K562 (cell line): ENCODE measurements around the gene CLDN14.

Experiments used
- CHCHD3 ChIP-seq: fragments of 250-450 bp; sonication (Bioruptor Pico); IDR thresholded peaks from 2 replicates; pipeline ENCODE4 v2.1.2; 2022; ENCODE audit warnings: mild to moderate bottlenecking
- JUNB ChIP-seq: fragments of 450-650 bp; formaldehyde crosslinking; conservative IDR thresholded peaks from 2 replicates; pipeline ENCODE4 v1.4.0; 2020; ENCODE audit warnings: mild to moderate bottlenecking
- KAT7 ChIP-seq: sonication (generic); formaldehyde crosslinking; IDR thresholded peaks from 2 replicates; pipeline ENCODE4 v1.8.0; 2022; ENCODE audit warnings: missing genetic modification reagents, mild to moderate bottlenecking, borderline replicate concordance
- NFE2L1 ChIP-seq: fragments of 450-650 bp; IDR thresholded peaks from 2 replicates; pipeline ENCODE4 v1.6.1; 2016; ENCODE audit warnings: missing genetic modification characterization, low read depth, mild to moderate bottlenecking, missing compliant biosample characterization, moderate library complexity, borderline replicate concordance
- ZBTB17 ChIP-seq: fragments of 450-650 bp; formaldehyde crosslinking; IDR thresholded peaks from 2 replicates; pipeline ENCODE4 v1.4.0; 2020; ENCODE audit warnings: mild to moderate bottlenecking
- TF ChIP-seq, protein P1 (sequence below): fragments of 450-650 bp; formaldehyde crosslinking; conservative IDR thresholded peaks from 2 replicates; pipeline ENCODE4 v1.4.0; 2022; ENCODE audit warnings: mild to moderate bottlenecking, missing genetic modification characterization
- TF ChIP-seq, protein P2 (sequence below), 3 experiments: IDR thresholded peaks in 2 of 3; conservative IDR thresholded peaks in 1 of 3; 2 replicates each; pipeline ENCODE4 v1.5.1; 2011 to 2012; ENCODE audit warnings: low read length in 3 of 3, mild to moderate bottlenecking in 3 of 3, control low read depth in 2 of 3, improper control_type of control experiment in 1 of 3, inconsistent platforms in 1 of 3, low read depth in 1 of 3, mixed read lengths in 1 of 3, moderate library complexity in 1 of 3; ENCODE audit not compliant: insufficient read depth in 2 of 3
- TF ChIP-seq, protein P3 (sequence below), 3 experiments: fragments of 200-800 bp in 1 of 3; fragments of 250-450 bp in 1 of 3; fragments of 450-650 bp in 1 of 3; sonication (Bioruptor Pico) in 1 of 3; sonication (Bioruptor generic) in 1 of 3; formaldehyde crosslinking in 1 of 3; IDR thresholded peaks; 2 replicates each; pipeline versions ENCODE4 v1.6.1 to v1.8.0; 2016 to 2022; ENCODE audit warnings: mild to moderate bottlenecking in 2 of 3, missing genetic modification characterization in 2 of 3, missing compliant biosample characterization in 1 of 3, moderate library complexity in 1 of 3
- TF ChIP-seq, protein P4 (sequence below), 2 experiments: fragments of 450-650 bp; IDR thresholded peaks; 2 replicates each; pipeline ENCODE4 v1.6.1; 2016; ENCODE audit warnings: mild to moderate bottlenecking in 2 of 2, borderline replicate concordance in 1 of 2, low read depth in 1 of 2, moderate library complexity in 1 of 2

DNA sequence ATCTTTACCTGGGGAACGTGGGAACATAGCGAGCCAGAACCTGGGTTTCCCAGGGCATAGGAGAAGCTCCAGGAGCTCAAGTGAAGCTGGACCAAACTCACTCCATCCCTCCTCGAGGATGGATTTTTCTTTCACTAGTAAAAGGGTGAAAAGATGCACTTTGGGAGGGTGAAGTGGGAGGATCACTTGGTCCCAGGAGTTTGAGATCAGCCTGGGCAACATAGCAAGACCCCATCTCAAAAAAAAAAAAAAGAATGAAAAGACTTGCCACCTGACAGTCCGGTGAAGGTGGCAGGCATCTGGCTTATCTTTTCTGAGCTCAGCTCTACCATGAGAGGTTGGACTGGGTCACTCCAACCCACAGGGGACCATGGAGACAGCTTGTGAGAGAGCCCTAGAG lies 52.4 kb downstream of the CLDN14 start:
- TF ChIP-seq CHCHD3 (CRISPR knock-in tag) (no peak), JUNB (CRISPR knock-in tag) (no peak), ZBTB17 (CRISPR knock-in tag) (no peak), NFE2L1 (tag) (no peak), KAT7 (CRISPR knock-in tag) (no peak)
- TF ChIP-seq, protein P1, sequence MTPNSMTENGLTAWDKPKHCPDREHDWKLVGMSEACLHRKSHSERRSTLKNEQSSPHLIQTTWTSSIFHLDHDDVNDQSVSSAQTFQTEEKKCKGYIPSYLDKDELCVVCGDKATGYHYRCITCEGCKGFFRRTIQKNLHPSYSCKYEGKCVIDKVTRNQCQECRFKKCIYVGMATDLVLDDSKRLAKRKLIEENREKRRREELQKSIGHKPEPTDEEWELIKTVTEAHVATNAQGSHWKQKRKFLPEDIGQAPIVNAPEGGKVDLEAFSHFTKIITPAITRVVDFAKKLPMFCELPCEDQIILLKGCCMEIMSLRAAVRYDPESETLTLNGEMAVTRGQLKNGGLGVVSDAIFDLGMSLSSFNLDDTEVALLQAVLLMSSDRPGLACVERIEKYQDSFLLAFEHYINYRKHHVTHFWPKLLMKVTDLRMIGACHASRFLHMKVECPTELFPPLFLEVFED (CRISPR knock-in tag), result no peak
- TF ChIP-seq, protein P2, sequence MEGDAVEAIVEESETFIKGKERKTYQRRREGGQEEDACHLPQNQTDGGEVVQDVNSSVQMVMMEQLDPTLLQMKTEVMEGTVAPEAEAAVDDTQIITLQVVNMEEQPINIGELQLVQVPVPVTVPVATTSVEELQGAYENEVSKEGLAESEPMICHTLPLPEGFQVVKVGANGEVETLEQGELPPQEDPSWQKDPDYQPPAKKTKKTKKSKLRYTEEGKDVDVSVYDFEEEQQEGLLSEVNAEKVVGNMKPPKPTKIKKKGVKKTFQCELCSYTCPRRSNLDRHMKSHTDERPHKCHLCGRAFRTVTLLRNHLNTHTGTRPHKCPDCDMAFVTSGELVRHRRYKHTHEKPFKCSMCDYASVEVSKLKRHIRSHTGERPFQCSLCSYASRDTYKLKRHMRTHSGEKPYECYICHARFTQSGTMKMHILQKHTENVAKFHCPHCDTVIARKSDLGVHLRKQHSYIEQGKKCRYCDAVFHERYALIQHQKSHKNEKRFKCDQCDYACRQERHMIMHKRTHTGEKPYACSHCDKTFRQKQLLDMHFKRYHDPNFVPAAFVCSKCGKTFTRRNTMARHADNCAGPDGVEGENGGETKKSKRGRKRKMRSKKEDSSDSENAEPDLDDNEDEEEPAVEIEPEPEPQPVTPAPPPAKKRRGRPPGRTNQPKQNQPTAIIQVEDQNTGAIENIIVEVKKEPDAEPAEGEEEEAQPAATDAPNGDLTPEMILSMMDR (IDR thresholded peaks at IDR 0.05 in 2 of 3, conservative IDR thresholded peaks at IDR 0.05 in 1 of 3; ENCODE audit: insufficient read depth in 2 of 3, low read depth in 1 of 3, low read length in 3 of 3), result no peak
- TF ChIP-seq, protein P3, sequence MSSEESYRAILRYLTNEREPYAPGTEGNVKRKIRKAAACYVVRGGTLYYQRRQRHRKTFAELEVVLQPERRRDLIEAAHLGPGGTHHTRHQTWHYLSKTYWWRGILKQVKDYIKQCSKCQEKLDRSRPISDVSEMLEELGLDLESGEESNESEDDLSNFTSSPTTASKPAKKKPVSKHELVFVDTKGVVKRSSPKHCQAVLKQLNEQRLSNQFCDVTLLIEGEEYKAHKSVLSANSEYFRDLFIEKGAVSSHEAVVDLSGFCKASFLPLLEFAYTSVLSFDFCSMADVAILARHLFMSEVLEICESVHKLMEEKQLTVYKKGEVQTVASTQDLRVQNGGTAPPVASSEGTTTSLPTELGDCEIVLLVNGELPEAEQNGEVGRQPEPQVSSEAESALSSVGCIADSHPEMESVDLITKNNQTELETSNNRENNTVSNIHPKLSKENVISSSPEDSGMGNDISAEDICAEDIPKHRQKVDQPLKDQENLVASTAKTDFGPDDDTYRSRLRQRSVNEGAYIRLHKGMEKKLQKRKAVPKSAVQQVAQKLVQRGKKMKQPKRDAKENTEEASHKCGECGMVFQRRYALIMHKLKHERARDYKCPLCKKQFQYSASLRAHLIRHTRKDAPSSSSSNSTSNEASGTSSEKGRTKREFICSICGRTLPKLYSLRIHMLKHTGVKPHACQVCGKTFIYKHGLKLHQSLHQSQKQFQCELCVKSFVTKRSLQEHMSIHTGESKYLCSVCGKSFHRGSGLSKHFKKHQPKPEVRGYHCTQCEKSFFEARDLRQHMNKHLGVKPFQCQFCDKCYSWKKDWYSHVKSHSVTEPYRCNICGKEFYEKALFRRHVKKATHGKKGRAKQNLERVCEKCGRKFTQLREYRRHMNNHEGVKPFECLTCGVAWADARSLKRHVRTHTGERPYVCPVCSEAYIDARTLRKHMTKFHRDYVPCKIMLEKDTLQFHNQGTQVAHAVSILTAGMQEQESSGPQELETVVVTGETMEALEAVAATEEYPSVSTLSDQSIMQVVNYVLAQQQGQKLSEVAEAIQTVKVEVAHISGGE (CRISPR knock-in tag; IDR thresholded peaks at IDR 0.05), result no peak
- TF ChIP-seq, protein P4, sequence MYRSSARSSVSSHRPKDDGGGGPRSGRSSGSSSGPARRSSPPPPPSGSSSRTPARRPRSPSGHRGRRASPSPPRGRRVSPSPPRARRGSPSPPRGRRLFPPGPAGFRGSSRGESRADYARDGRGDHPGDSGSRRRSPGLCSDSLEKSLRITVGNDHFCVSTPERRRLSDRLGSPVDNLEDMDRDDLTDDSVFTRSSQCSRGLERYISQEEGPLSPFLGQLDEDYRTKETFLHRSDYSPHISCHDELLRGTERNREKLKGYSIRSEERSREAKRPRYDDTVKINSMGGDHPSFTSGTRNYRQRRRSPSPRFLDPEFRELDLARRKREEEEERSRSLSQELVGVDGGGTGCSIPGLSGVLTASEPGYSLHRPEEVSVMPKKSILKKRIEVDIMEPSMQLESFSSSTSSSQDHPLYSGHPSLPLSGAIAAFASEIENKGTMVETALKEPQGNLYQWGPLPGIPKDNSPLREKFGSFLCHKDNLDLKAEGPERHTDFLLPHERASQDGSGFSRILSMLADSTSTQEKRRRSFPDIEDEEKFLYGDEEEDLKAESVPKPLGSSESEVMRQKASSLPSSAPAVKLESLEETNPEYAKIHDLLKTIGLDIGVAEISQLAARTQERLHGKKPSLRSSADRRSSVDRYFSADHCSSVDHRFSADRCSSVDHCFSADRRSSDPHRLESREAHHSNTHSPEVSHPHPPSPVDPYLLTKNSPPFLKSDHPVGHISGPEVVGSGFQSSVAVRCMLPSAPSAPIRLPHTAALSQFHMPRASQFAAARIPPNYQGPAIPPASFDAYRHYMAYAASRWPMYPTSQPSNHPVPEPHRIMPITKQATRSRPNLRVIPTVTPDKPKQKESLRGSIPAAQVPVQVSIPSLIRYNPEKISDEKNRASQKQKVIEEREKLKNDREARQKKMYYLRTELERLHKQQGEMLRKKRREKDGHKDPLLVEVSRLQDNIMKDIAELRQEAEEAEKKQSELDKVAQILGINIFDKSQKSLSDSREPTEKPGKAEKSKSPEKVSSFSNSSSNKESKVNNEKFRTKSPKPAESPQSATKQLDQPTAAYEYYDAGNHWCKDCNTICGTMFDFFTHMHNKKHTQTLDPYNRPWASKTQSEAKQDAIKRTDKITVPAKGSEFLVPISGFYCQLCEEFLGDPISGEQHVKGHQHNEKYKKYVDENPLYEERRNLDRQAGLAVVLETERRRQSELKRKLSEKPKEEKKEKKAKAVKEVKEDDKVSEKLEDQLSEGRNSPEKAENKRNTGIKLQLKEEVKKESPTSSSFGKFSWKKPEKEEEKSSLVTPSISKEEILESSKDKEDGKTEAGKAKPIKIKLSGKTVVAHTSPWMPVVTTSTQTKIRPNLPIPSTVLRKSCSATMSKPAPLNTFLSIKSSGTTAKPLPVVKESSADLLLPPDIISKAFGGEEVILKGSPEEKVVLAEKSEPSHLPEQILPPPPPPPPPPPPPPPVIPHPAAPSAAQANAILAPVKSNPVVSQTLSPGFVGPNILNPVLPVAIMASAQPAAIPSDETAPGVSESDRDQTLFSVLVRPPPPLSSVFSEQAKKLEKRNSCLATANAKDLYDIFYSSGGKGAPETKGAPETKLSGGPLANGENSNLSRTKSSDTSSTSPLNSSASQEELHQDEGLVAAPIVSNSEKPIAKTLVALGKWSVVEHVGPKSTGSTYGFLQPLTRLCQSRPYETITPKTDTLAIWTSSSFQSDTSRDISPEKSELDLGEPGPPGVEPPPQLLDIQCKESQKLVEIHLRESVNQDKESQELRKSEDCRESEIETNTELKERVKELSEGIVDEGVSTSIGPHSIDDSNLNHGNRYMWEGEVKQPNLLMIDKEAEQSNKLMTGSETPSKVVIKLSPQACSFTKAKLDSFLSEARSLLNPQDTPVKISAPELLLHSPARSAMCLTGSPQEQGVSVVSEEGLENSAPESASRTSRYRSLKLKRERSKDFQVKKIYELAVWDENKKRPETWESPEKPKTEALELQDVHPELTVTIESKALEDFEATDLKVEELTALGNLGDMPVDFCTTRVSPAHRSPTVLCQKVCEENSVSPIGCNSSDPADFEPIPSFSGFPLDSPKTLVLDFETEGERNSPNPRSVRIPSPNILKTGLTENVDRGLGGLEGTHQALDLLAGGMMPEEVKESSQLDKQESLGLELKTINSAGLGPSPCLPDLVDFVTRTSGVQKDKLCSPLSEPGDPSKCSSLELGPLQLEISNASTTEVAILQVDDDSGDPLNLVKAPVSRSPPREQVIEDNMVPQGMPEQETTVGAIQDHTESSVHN (IDR thresholded peaks at IDR 0.05; ENCODE audit: borderline replicate concordance in 1 of 2, low read depth in 1 of 2), result no peak
